Activated CD4-positive, alpha-beta T cell treated with anti-CD3 and anti-CD28 coated beads, Interleukin-10, Interleukin-2, amounts not matched to agents 100 ng/mL and 50 ng/mL, durations not matched to agents 16 hours and 8 hours (primary cell): ENCODE data around the gene BAIAP2.

Experiments used
- DNase-seq: peaks from one replicate; pipeline ENCODE4 v3.0.0-alpha.2; 2020

BAIAP2 gene

DNA sequence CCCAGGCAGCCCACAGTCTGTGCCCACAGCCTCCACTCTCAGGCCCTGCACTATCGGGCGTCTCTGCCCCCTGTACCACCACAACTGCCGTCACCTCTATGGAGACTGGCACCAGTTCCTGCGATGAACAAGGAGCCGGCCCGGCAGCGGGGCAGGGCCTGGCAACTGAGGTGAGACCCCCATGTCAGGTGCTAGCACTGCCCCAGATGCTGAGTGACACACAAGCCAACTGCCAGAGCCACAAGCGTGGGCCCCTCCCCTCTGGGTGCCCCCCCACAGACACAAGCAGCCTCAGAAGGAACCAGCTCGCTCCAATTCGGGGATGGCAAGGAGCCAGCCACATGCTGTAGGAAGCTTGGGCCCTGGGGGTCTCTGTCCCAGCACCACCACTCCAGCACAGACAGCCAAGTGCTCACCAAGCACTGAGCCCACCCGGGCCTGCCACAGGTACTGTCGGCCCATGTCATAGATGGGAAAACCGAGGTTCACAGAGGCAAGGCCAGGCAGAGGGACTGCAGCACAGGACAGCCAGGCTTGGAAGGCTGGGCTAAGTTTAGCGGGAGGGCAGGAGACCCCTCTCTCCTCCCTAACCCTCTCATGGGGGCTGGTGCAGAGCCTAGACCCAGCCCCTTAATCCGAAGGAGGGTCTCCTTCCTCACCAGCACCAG lies 128.9 kb downstream of the BAIAP2 start:
- no peak for DNase-seq

DNA sequence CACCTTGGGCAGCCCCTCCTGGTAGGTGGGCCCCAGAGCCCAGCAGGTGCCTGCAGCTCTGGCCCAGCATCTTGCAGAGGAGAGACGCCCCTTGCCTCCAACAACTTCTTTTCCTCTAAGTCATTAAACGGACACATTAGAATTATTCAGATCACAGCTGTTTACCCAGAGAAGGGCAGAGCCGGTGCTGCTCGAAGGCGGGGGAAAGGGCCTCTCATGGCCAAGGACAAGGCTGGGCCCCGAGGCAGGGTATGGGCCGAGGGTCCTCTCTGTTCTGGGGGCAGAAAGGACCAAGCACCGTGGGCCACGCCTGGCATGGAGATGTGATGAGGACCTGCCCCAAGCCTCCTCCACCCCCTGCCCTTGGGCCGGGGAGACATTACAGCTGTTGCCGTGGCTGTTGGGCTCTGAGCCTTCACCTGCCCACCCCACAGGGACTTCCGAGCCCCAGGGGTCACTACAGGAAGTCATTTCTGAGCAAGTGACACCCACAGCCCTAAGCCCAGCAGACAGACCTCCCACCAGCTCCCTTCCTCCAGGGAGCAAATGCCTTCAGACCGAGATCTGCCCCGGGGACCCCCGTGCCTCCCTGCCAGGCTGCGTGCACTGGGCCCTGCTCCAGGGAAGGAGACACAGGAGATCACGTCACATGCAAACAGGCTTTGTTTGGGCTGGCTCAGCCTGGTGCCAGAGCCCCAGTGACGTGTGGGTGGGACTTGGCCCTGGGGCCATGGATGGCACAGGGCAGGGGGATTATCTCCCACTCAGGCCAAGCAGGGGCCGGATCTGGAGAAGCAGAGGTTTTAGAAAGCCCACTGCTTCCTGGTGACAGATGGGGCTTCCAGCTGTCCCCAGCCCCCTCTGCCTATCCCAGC lies 129.7 kb downstream of the BAIAP2 start:
- DNase-seq = no peak

DNA sequence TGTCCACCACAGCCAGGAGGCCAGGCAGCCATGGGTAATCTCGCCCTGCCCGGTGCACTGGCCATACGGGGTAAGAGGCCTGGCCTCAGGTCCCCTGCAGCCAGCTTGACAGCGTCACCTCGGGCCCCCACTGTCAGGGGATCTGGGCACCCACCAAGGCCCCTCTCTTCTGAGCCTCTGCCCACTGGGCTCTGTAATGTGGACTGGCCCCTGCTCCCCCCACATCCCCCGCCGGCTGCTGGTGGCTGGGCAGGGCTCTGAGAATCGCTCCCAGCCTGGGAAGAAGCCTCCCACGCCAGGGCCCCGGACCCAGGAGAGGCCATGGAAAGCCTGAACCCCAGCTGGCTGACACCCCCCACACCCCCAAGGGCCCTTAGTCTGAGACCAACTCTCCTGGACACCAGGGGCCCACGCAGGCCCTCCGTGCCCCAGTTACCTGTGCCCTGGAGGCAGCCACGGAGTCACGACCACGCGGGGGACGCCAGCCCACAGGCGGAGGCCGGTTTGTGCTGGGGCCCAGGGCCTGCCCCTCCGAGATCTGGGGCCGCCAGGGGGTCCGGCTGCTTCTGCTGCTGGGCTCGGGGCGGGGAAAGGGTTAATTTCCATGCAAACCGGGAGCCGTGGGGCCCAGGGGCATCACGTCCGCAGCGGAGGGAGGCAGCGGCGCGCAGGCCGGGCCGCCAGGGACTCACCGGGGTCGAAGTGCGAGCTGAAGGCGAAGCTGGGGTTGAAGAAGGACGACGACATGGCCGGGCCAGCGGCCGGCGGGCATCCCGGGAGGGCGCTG lies 130.5 kb downstream of the BAIAP2 start, which contains the start of gene PVALEF:
TSS of gene PVALEF (plus strand) at position 262 of the 787 bp plus-strand sequence. CDS start 15,720 bp downstream, outside the sequence.
- DNase-seq = no peak

- no peak for DNase-seq
These were observed 131.1 kb downstream of the BAIAP2 start, which contains the start of gene AATK for GRCh38 chr17:81166033-81166492. TSS of gene AATK (minus strand) at chr17:81166221. CDS start at chr17:81165992, 229 bp downstream.
